RWPE1 (cell line): ENCODE data around the gene TCP11L2.

Experiments used
- CTCF ChIA-PET: fragments of 350-600 bp; sonication (Branson Sonifier 250); formaldehyde crosslinking; extraction: SDS; loops from one replicate; lab custom pipeline; 2021; lab: Yijun Ruan, JAX
- POLR2A ChIA-PET: fragments of 400-600 bp; formaldehyde crosslinking; extraction: SDS; loops from one replicate; lab custom pipeline; 2020; ENCODE audit warnings: antibody characterized with exemption; ENCODE audit not compliant: low non-redundant PET; lab: Yijun Ruan, JAX
- DNase-seq: peaks from one replicate; pipeline ENCODE4 v3.0.0; 2012; ENCODE audit warnings: low spot score
- H3K27ac ChIP-seq: fragments of 450-650 bp; 2 replicates; pipeline ENCODE4 v1.5.1; 2017
- TF ChIP-seq, protein P1 (sequence below): fragments of 450-650 bp; conservative IDR thresholded peaks from 2 replicates; pipeline ENCODE4 v1.5.1; 2017; ENCODE audit warnings: low read depth, mild to moderate bottlenecking

The TCP11L2 gene

DNA sequence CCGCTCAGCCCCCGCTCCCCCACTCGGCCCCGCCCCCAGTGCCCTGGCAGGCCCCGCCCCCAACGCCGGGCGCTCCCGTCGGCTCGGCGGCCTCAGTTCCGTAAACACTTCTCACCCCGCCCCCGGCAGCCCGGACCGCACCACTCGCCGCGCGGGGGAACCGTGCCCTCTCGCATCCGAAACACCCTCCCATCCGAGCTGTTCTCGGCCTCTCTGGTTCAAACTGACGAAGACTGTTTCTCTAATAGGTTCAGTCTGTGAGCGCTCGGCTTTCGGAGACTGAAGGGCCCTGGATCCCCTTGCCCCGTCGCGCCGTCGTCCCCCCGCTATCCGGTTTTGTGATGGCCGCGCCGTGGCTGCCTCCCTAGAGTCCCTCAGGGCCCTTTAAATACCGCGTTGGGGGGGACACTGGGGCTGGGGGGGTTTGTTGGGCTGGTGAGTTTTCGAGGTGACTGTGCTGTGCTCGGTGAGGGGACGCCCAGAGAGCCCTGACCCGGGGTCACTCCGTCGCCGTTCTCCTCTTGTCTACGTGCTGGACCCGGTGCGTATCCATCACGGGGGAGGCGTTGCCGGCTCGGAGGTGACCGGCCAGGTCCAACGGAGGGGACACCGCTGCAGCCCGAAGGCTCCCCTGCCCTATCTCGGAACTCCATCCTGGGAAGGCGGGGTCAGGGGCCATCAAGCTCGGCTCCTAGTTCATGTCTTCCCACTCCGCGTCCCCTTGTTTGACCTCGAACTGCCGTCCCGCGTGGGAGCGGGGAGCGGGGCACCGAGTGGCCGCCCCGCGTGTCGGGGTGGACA, at the start of gene TCP11L2:
TCP11L2 (plus strand) TSS at position 333 of the 801 bp plus-strand sequence. CDS start 8,343 bp downstream, outside the sequence.
- ChIA-PET CTCF (interaction anchor here (0.6 kb wide), 3 partner anchors 20 to 676 kb away, joined by 3 read pairs; no protein-coding TSS in a partner anchor), POLR2A (no interaction called here)
- TF ChIP-seq, protein P1, sequence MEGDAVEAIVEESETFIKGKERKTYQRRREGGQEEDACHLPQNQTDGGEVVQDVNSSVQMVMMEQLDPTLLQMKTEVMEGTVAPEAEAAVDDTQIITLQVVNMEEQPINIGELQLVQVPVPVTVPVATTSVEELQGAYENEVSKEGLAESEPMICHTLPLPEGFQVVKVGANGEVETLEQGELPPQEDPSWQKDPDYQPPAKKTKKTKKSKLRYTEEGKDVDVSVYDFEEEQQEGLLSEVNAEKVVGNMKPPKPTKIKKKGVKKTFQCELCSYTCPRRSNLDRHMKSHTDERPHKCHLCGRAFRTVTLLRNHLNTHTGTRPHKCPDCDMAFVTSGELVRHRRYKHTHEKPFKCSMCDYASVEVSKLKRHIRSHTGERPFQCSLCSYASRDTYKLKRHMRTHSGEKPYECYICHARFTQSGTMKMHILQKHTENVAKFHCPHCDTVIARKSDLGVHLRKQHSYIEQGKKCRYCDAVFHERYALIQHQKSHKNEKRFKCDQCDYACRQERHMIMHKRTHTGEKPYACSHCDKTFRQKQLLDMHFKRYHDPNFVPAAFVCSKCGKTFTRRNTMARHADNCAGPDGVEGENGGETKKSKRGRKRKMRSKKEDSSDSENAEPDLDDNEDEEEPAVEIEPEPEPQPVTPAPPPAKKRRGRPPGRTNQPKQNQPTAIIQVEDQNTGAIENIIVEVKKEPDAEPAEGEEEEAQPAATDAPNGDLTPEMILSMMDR: no peak
- peak; percentile 81 for DNase-seq
- H3K27ac ChIP-seq: peak within 1 kb of the TSS; percentile 94

DNA sequence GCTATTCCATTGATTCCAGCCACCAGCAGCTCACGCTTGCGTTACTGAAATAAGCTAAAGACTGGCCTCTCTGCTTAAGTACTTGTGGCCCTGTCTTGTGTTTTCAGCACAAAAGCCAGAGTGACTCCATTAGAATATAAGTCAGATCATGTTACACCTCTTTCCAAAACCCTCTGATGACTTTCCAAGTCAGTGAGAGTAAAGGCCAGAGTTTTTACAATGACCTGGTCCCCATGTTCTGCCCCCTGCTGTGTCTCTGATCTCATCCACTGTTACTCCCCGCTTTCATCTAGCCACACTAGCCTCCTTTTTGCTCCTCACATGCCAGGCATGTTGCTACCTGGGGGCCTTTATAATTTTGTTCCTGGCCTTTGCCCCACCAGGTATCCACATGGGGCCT, 47.8 kb upstream of the TCP11L2 start:
- CTCF ChIA-PET: interaction anchor here (0.6 kb wide), 1 partner anchor 14 kb away, joined by 3 read pairs; no protein-coding TSS in a partner anchor
- POLR2A ChIA-PET: no interaction called here

DNA sequence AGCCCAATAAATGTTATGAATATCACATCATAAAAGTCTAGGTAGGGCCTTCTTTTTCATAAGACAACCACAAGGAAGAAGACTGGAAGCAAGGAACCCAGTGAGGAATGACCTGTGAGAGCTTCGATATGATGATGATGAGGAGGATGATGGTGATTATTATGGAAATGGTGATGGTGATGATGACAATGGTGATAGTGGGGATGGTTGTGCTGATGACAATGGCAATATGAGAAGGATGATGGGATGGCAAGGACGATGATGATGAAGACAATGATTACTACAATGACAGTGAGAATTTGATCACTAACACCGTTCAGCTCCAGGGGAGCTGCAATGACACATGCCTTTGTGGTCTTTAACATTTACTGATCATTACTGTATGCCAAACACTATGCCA, 47.0 kb upstream of the TCP11L2 start:
- DNase-seq: no peak
- ChIA-PET CTCF (interaction anchor here (1.0 kb wide), 1 partner anchor 44 kb away, joined by 3 read pairs; no protein-coding TSS in a partner anchor), POLR2A (no interaction called here)
- no peak overlapping the region for H3K27ac ChIP-seq
- TF ChIP-seq, protein P1: no peak

More for the DNA sequence above, 47.8 kb upstream of the TCP11L2 start:
- no peak overlapping the region for H3K27ac ChIP-seq
- TF ChIP-seq, protein P1: no peak
- no peak for DNase-seq

DNA sequence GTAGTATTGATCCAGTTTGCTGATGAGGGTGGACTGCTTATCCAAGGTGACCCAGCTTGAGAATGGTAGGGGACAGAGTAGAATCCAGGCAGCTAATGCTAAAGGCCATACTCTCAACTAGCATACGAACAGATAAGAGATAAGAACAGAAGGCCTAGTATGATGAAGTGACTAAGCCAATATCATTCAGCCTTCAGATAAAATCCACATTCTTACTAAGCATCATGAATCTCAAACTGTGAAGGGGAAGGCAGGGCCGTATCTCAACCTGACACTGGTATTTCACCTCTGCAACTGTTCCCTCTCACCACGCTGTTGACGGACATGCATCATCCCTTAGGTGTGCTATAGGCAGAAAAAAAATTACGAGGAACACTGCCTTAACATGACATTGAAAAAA, 46.6 kb upstream of the TCP11L2 start:
- DNase-seq: no peak
- no peak overlapping the region for H3K27ac ChIP-seq
- CTCF ChIA-PET: interaction anchor here (1.0 kb wide), 1 partner anchor 44 kb away, joined by 3 read pairs; no protein-coding TSS in a partner anchor
- TF ChIP-seq, protein P1: no peak
- POLR2A ChIA-PET: no interaction called here

DNA sequence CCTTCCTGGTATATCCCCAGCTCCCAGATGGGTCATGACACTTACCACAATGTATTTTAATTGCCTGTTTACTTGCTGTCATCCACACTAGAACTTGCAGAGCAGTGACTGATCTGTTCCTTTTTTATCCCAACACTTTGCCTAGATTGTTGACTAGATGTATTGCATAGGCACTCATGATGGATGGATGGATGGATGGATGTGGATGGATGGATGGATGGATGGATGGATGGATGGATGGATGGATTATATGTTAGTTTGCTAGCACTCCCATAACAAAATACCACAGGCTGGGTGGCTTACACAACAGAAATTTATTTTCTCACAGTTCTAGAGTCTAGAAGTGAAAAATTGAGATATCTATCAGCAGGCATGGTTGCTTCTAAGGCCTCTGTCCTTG, 46.0 kb upstream of the TCP11L2 start:
- TF ChIP-seq, protein P1: no peak
- ChIA-PET POLR2A (no interaction called here), CTCF (interaction anchor here (1.0 kb wide), 1 partner anchor 43 kb away, joined by 3 read pairs; no protein-coding TSS in a partner anchor)
- DNase-seq: no peak
- H3K27ac ChIP-seq: no peak overlapping the region

DNA sequence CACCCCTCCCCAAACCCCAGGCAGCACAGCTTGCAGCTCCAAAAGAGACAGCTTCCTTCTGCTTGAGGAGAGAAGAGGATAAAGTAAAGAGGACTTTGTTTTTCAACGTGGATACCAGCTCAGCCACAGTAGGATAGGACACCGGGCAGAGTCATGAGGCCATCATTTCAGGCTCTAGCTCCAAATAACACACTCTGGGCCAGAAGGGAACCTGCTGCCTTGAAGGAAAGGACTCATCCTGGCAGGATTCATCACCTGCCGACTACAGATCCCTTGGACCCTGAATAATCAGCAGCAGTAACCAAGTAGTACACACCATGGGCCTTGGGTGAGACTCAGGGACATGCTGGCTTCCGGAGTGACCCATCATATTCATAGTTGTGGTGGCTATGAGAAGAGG, 44.3 kb upstream of the TCP11L2 start:
- TF ChIP-seq, protein P1: no peak
- CTCF ChIA-PET: no interaction called here
- no peak overlapping the region for H3K27ac ChIP-seq
- no peak for DNase-seq
- POLR2A ChIA-PET: no interaction called here
